ENCODE data around the gene TIGD3. TPM values are rescaled to one million over a fixed set of nuclear protein-coding genes. Genes with fewer than 3 reads are reported as not detected.

The TIGD3 gene
- total and polyA plus RNA-seq, 9 of the 15 experiments (the other 6 are each of a cell fraction or from before 2014, with no cell fraction given): 0.06 to 1.3 (median 0.56) TPM

- TF ChIP-seq ARID3B (CRISPR knock-in tag; IDR thresholded peaks at IDR 0.05; ENCODE audit: borderline replicate concordance): no peak
- peak; percentile 90 for TF ChIP-seq SAP30 (IDR thresholded peaks at IDR 0.05; ENCODE audit: borderline replicate concordance, insufficient read depth, low read depth, low read length, poor library complexity, severe bottlenecking)
- 0 out of 2 replicates have a peak, but pooled peaks have one; percentile 7 for TF ChIP-seq ATF4 (CRISPR knock-in tag; IDR thresholded peaks at IDR 0.05)
- TF ChIP-seq NEUROD1 (IDR thresholded peaks at IDR 0.05; ENCODE audit: borderline replicate concordance, low read depth, low read length, partially characterized antibody): no peak
- peak; percentile 83 for TF ChIP-seq BHLHE40 (IDR thresholded peaks at IDR 0.05; ENCODE audit: low read length)
- TF ChIP-seq POLR2G (IDR thresholded peaks at IDR 0.05; ENCODE audit: low read depth, low read length): peak; percentile 93
- TF ChIP-seq CBFA2T3 (IDR thresholded peaks at IDR 0.05): no peak
- TF ChIP-seq BCL6 (CRISPR knock-in tag; IDR thresholded peaks at IDR 0.05): no peak
- 0 out of 2 replicates have a peak, but pooled peaks have one; percentile 76 for TF ChIP-seq ERF (CRISPR knock-in tag; IDR thresholded peaks at IDR 0.05)
- no peak for TF ChIP-seq ELK3 (CRISPR knock-in tag; IDR thresholded peaks at IDR 0.05)
- no peak for TF ChIP-seq STAG1 (CRISPR knock-in tag; IDR thresholded peaks at IDR 0.05; ENCODE audit: borderline replicate concordance)
- TF ChIP-seq RBM17 (IDR thresholded peaks at IDR 0.05; ENCODE audit: borderline replicate concordance, low read depth, low read length): no peak
- no peak for TF ChIP-seq ILK (tag; IDR thresholded peaks at IDR 0.05; ENCODE audit: borderline replicate concordance, low read depth)
- TF ChIP-seq ZNF224 (CRISPR knock-in tag; IDR thresholded peaks at IDR 0.05): no peak
- TF ChIP-seq HDAC2 (IDR thresholded peaks at IDR 0.05): 0 out of 2 replicates have a peak, but pooled peaks have one; percentile 66
- TF ChIP-seq PTRF (tag; IDR thresholded peaks at IDR 0.05): no peak
- TF ChIP-seq ARID2 (IDR thresholded peaks at IDR 0.05): no peak
- TF ChIP-seq GABPB1 (CRISPR knock-in tag; IDR thresholded peaks at IDR 0.05): peak; percentile 46; the same call in 1 of the 2 replicates
- TF ChIP-seq, protein P1, sequence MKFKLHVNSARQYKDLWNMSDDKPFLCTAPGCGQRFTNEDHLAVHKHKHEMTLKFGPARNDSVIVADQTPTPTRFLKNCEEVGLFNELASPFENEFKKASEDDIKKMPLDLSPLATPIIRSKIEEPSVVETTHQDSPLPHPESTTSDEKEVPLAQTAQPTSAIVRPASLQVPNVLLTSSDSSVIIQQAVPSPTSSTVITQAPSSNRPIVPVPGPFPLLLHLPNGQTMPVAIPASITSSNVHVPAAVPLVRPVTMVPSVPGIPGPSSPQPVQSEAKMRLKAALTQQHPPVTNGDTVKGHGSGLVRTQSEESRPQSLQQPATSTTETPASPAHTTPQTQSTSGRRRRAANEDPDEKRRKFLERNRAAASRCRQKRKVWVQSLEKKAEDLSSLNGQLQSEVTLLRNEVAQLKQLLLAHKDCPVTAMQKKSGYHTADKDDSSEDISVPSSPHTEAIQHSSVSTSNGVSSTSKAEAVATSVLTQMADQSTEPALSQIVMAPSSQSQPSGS (CRISPR knock-in tag; IDR thresholded peaks at IDR 0.05): 0 out of 2 replicates have a peak, but pooled peaks have one; percentile 3
- TF ChIP-seq SMAD4 (CRISPR knock-in tag; conservative IDR thresholded peaks at IDR 0.05): peak; percentile 72
- TF ChIP-seq RNF2 (IDR thresholded peaks at IDR 0.05): peak; percentile 54
Observed at GRCh38 chr11:65386307-65387140, 32.0 kb downstream of the TIGD3 start, which contains the start of gene FRMD8 (continued).
